Fibroblast of mammary gland (primary cell): Measurements from ENCODE around the gene RABEP2.

Source experiments
- DNase-seq: peaks from one replicate; pipeline ENCODE4 v3.0.0-alpha.2; 2010; ENCODE audit warnings: low read depth
- H3K4me3 ChIP-seq: 2 replicates; pipeline ENCODE4 v1.5.1; 2011; ENCODE audit warnings: low read depth, mild to moderate bottlenecking, low read length, moderate library complexity; ENCODE audit not compliant: control insufficient read depth
- TF ChIP-seq, protein P1 (sequence below): conservative IDR thresholded peaks from 2 replicates; pipeline ENCODE4 v1.5.1; 2011; ENCODE audit warnings: low read depth, low read length, inconsistent platforms; ENCODE audit not compliant: control insufficient read depth, insufficient read depth

Gene RABEP2

DNA sequence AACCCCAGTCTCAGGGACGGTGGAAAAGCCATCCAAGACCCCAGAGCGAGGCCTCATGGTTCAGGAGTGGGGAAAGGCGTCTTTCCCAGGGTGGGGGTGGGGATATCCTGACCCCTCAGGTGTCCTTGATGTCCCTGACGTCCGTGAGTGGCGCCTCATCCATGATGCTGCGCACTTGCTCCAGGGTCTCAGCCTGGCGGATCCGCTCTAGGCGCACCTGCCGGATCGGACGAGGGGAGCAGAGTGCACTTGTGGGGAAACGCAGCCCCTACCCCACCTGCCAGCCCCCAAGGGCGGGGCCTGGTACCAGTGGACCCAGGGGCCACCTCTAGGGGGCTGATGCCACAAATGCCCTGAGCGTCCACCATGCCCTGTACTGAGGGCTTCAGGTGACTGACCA, 20.2 kb downstream of the RABEP2 start:
- TF ChIP-seq, protein P1, sequence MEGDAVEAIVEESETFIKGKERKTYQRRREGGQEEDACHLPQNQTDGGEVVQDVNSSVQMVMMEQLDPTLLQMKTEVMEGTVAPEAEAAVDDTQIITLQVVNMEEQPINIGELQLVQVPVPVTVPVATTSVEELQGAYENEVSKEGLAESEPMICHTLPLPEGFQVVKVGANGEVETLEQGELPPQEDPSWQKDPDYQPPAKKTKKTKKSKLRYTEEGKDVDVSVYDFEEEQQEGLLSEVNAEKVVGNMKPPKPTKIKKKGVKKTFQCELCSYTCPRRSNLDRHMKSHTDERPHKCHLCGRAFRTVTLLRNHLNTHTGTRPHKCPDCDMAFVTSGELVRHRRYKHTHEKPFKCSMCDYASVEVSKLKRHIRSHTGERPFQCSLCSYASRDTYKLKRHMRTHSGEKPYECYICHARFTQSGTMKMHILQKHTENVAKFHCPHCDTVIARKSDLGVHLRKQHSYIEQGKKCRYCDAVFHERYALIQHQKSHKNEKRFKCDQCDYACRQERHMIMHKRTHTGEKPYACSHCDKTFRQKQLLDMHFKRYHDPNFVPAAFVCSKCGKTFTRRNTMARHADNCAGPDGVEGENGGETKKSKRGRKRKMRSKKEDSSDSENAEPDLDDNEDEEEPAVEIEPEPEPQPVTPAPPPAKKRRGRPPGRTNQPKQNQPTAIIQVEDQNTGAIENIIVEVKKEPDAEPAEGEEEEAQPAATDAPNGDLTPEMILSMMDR, result no peak
- DNase-seq, result no peak
- no peak overlapping the region for H3K4me3 ChIP-seq

GRCh38 chr16:28904363-28904762, 20.7 kb downstream of the RABEP2 start:
- TF ChIP-seq, protein P1, result no peak
- DNase-seq, result no peak
- H3K4me3 ChIP-seq, result no peak overlapping the region

GRCh38 chr16:28903344-28904042, 21.5 kb downstream of the RABEP2 start:
- H3K4me3 ChIP-seq, result no peak overlapping the region
- DNase-seq, result no peak
- TF ChIP-seq, protein P1, result no peak

- TF ChIP-seq, protein P1, result no peak
- DNase-seq, result no peak
- H3K4me3 ChIP-seq, result no peak overlapping the region
Observed at GRCh38 chr16:28902909-28903308, 22.1 kb downstream of the RABEP2 start.

- H3K4me3 ChIP-seq, result no peak overlapping the region
- TF ChIP-seq, protein P1, result no peak
- DNase-seq, result no peak
Observed at GRCh38 chr16:28901862-28902261, 23.2 kb downstream of the RABEP2 start.

- no peak overlapping the region for H3K4me3 ChIP-seq
- TF ChIP-seq, protein P1, result no peak
Observed at GRCh38 chr16:28900601-28901000, 24.4 kb downstream of the RABEP2 start.

More at GRCh38 chr16:28900601-28901000, 24.4 kb downstream of the RABEP2 start:
- DNase-seq, result no peak
